ENCODE measurements around the gene PDGFC. TPM values are rescaled to one million over a fixed set of nuclear protein-coding genes. Genes with fewer than 3 reads are reported as not detected.

PDGFC gene
- total and polyA plus RNA-seq, 2 of the 13 experiments (the other 11 are each of a cell fraction or from before 2014, with no cell fraction given), result 4.6 to 9.1 TPM

- TF ChIP-seq, protein P1, sequence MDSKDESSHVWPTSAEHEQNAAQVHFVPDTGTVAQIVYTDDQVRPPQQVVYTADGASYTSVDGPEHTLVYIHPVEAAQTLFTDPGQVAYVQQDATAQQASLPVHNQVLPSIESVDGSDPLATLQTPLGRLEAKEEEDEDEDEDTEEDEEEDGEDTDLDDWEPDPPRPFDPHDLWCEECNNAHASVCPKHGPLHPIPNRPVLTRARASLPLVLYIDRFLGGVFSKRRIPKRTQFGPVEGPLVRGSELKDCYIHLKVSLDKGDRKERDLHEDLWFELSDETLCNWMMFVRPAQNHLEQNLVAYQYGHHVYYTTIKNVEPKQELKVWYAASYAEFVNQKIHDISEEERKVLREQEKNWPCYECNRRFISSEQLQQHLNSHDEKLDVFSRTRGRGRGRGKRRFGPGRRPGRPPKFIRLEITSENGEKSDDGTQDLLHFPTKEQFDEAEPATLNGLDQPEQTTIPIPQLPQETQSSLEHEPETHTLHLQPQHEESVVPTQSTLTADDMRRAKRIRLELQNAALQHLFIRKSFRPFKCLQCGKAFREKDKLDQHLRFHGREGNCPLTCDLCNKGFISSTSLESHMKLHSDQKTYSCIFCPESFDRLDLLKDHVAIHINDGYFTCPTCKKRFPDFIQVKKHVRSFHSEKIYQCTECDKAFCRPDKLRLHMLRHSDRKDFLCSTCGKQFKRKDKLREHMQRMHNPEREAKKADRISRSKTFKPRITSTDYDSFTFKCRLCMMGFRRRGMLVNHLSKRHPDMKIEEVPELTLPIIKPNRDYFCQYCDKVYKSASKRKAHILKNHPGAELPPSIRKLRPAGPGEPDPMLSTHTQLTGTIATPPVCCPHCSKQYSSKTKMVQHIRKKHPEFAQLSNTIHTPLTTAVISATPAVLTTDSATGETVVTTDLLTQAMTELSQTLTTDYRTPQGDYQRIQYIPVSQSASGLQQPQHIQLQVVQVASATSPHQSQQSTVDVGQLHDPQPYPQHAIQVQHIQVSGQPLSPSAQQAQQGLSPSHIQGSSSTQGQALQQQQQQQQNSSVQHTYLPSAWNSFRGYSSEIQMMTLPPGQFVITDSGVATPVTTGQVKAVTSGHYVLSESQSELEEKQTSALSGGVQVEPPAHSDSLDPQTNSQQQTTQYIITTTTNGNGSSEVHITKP (CRISPR knock-in tag; IDR thresholded peaks at IDR 0.05; ENCODE audit: low read depth), result no peak
These were observed 204.8 kb downstream of the PDGFC start (continued) for GRCh38 chr4:156766846-156767245.

- Histone ChIP-seq H3K27me3 (ENCODE audit: control insufficient read depth in 1 of 2, insufficient read depth in 2 of 2, low read length in 2 of 2) (no peaks in the 10 kb centered on the region), H3K4me1 (ENCODE audit: insufficient read depth, low read length) (peaks cover 23% of the 10 kb centered on the region), H3K79me2 (ENCODE audit: insufficient read depth, low read length) (no peaks in the 10 kb centered on the region), H3K9me3 (ENCODE audit: low read length) (no peaks in the 10 kb centered on the region), H3K27ac (ENCODE audit: extremely low read length, insufficient read depth, low read length) (no peak overlapping the region), H3K9ac (ENCODE audit: insufficient read depth, low read depth, low read length) (no peak overlapping the region), H2AFZ (ENCODE audit: low read length) (no peak overlapping the region), H4K20me1 (ENCODE audit: insufficient read depth, low read length) (no peaks in the 10 kb centered on the region), H3K4me3 (replicated peaks in 1 of 3; ENCODE audit: insufficient read depth in 1 of 3, low read depth in 2 of 3, low read length in 3 of 3) (no peak overlapping the region), H3K36me3 (replicated peaks in 1 of 2; ENCODE audit: control insufficient read depth in 1 of 2, insufficient read depth in 2 of 2, low read length in 2 of 2) (no peaks in the 10 kb centered on the region), H3K4me2 (ENCODE audit: low read depth, low read length) (peak overlapping the region; percentile 18; the same call in 1 of the 2 replicates)
- FAIRE-seq (peak; percentile 80), DNase-seq (ENCODE audit: low spot score) (peak; percentile 60), ATAC-seq (peak; percentile 63; the same call in 2 of the 3 replicates)
- BruUV-seq (replicated peaks), result no TSS peak
- CTCF ChIA-PET (ENCODE audit: low intra/inter-chr PET ratio, low total read pairs), result no interaction called here
- intact Hi-C loops (cut with micrococcal nuclease; ENCODE audit: unreplicated experiment) (loop anchor here (2.0 to 5.0 kb wide), 2 partner anchors 14 to 182 kb away; no protein-coding TSS in a partner anchor), in situ Hi-C loops (cut with HindIII; ENCODE audit: extremely low pct_ligation_motif_present, low pct_unique_long_range_greater_than_20kb) (loop anchor here (10.0 kb wide), 1 partner anchor 210 kb away; the partner anchor contains the start of gene PDGFC)
- WGBS (ENCODE audit: low lambda C conversion rate), result 4% methylated on average over 3 of the region's 3 CpGs
- POLR2A ChIA-PET, result no interaction called here
- TF ChIP-seq ZNF572 (CRISPR knock-in tag; IDR thresholded peaks at IDR 0.05), result no peak
- TF ChIP-seq CBX2 (IDR thresholded peaks at IDR 0.05; ENCODE audit: low read depth, low read length), result no peak
- no peak for TF ChIP-seq CBX2 (CRISPR knock-in tag; IDR thresholded peaks at IDR 0.05; ENCODE audit: low read depth)
- TF ChIP-seq HINFP (CRISPR knock-in tag; IDR thresholded peaks at IDR 0.05; ENCODE audit: low read depth), result no peak
- no peak for TF ChIP-seq ZFAT (CRISPR knock-in tag; conservative IDR thresholded peaks at IDR 0.05)
- peak; percentile 35; the same call in 1 of the 2 replicates for TF ChIP-seq SOX5 (CRISPR knock-in tag; IDR thresholded peaks at IDR 0.05; ENCODE audit: borderline replicate concordance)
- TF ChIP-seq, protein P2, sequence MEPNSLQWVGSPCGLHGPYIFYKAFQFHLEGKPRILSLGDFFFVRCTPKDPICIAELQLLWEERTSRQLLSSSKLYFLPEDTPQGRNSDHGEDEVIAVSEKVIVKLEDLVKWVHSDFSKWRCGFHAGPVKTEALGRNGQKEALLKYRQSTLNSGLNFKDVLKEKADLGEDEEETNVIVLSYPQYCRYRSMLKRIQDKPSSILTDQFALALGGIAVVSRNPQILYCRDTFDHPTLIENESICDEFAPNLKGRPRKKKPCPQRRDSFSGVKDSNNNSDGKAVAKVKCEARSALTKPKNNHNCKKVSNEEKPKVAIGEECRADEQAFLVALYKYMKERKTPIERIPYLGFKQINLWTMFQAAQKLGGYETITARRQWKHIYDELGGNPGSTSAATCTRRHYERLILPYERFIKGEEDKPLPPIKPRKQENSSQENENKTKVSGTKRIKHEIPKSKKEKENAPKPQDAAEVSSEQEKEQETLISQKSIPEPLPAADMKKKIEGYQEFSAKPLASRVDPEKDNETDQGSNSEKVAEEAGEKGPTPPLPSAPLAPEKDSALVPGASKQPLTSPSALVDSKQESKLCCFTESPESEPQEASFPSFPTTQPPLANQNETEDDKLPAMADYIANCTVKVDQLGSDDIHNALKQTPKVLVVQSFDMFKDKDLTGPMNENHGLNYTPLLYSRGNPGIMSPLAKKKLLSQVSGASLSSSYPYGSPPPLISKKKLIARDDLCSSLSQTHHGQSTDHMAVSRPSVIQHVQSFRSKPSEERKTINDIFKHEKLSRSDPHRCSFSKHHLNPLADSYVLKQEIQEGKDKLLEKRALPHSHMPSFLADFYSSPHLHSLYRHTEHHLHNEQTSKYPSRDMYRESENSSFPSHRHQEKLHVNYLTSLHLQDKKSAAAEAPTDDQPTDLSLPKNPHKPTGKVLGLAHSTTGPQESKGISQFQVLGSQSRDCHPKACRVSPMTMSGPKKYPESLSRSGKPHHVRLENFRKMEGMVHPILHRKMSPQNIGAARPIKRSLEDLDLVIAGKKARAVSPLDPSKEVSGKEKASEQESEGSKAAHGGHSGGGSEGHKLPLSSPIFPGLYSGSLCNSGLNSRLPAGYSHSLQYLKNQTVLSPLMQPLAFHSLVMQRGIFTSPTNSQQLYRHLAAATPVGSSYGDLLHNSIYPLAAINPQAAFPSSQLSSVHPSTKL (CRISPR knock-in tag; IDR thresholded peaks at IDR 0.05), result peak; percentile 84
- TF ChIP-seq SIX4 (CRISPR knock-in tag; IDR thresholded peaks at IDR 0.05), result no peak
- TF ChIP-seq ZNF552 (CRISPR knock-in tag; IDR thresholded peaks at IDR 0.05; ENCODE audit: borderline replicate concordance), result no peak
- no peak for TF ChIP-seq HOXA3 (CRISPR knock-in tag; IDR thresholded peaks at IDR 0.05)
- TF ChIP-seq ZFX (CRISPR knock-in tag; IDR thresholded peaks at IDR 0.05; ENCODE audit: low read depth), result no peak
- TF ChIP-seq, protein P3, sequence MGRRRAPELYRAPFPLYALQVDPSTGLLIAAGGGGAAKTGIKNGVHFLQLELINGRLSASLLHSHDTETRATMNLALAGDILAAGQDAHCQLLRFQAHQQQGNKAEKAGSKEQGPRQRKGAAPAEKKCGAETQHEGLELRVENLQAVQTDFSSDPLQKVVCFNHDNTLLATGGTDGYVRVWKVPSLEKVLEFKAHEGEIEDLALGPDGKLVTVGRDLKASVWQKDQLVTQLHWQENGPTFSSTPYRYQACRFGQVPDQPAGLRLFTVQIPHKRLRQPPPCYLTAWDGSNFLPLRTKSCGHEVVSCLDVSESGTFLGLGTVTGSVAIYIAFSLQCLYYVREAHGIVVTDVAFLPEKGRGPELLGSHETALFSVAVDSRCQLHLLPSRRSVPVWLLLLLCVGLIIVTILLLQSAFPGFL (CRISPR knock-in tag; IDR thresholded peaks at IDR 0.05), result no peak
- TF ChIP-seq RFXANK (CRISPR knock-in tag; IDR thresholded peaks at IDR 0.05), result no peak
These were observed 206.3 kb downstream of the PDGFC start for GRCh38 chr4:156765277-156765676.

All from HepG2 (cell line).